Activated B cell treated with CpG ODN at 0.5 μM for 24 hours (primary cell): ENCODE measurements around the gene GABPB2. TPM values are rescaled to one million over a fixed set of nuclear protein-coding genes. Genes with fewer than 3 reads are reported as not detected.

ENCODE experiments used
- ATAC-seq: fragments of 200-7000 bp; cut with Tn5 transposase; one replicate; pipeline ENCODE4 v1.10.0; 2021; ENCODE audit warnings: low read depth, mild to moderate bottlenecking, moderate library complexity
- CTCF ChIA-PET: fragments of 350-600 bp; sonication (Branson Sonifier 250); formaldehyde crosslinking; loops from one replicate; lab custom pipeline; 2021; ENCODE audit warnings: antibody characterized with exemption; lab: Charles Lee
- POLR2A ChIA-PET: fragments of 350-600 bp; sonication (Branson Sonifier 250); formaldehyde crosslinking; loops from one replicate; lab custom pipeline; 2021; ENCODE audit warnings: antibody characterized with exemption; lab: Charles Lee
- DNase-seq: peaks from one replicate; pipeline ENCODE4 v3.0.0; 2022
- H3K27ac Mint-ChIP-seq: one replicate; pipeline ENCODE4 v1.8.0; 2020; ENCODE audit warnings: mixed read lengths
- H3K27me3 Mint-ChIP-seq: one replicate; pipeline ENCODE4 v1.8.0; 2021; ENCODE audit warnings: mixed read lengths
- H3K36me3 Mint-ChIP-seq: one replicate; pipeline ENCODE4 v1.8.0; 2021; ENCODE audit warnings: low read depth, mixed read lengths
- H3K4me1 Mint-ChIP-seq: one replicate; pipeline ENCODE4 v1.8.0; 2021; ENCODE audit warnings: mixed read lengths
- H3K4me3 Mint-ChIP-seq: one replicate; pipeline ENCODE4 v1.8.0; 2020; ENCODE audit warnings: mild to moderate bottlenecking, mixed read lengths
- H3K9me3 Mint-ChIP-seq: one replicate; pipeline ENCODE4 v1.8.0; 2020; ENCODE audit warnings: mixed read lengths
- intact Hi-C: fragments of 100-400 bp; cut with micrococcal nuclease; formaldehyde crosslinking; loops from one replicate; pipeline ENCODE4 v1.15.1; 2024
- total RNA-seq: library from RNA; stranded (reverse); gene quantifications from 2 replicates; pipeline ENCODE4 v1.2.3, GENCODE V29; 2022
- TF ChIP-seq, protein P1 (sequence below): fragments of 200-600 bp; IDR thresholded peaks from one replicate; pipeline ENCODE4 v1.8.0; 2022; ENCODE audit warnings: antibody characterized with exemption, mild to moderate bottlenecking

Gene GABPB2
- total RNA-seq, 1 donor from 2014 or later, result 17.4 TPM

DNA sequence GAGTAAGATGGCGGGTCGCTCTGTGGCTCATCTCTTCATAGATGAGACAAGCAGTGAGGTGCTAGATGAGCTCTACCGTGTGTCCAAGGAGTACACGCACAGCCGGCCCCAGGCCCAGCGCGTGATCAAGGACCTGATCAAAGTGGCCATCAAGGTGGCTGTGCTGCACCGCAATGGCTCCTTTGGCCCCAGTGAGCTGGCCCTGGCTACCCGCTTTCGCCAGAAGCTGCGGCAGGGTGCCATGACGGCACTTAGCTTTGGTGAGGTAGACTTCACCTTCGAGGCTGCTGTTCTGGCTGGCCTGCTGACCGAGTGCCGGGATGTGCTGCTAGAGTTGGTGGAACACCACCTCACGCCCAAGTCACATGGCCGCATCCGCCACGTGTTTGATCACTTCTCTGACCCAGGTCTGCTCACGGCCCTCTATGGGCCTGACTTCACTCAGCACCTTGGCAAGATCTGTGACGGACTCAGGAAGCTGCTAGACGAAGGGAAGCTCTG lies 88.2 kb downstream of the GABPB2 start:
- H3K4me1 Mint-ChIP-seq, result peaks cover 49% of the 10 kb centered on the region
- TF ChIP-seq, protein P1, sequence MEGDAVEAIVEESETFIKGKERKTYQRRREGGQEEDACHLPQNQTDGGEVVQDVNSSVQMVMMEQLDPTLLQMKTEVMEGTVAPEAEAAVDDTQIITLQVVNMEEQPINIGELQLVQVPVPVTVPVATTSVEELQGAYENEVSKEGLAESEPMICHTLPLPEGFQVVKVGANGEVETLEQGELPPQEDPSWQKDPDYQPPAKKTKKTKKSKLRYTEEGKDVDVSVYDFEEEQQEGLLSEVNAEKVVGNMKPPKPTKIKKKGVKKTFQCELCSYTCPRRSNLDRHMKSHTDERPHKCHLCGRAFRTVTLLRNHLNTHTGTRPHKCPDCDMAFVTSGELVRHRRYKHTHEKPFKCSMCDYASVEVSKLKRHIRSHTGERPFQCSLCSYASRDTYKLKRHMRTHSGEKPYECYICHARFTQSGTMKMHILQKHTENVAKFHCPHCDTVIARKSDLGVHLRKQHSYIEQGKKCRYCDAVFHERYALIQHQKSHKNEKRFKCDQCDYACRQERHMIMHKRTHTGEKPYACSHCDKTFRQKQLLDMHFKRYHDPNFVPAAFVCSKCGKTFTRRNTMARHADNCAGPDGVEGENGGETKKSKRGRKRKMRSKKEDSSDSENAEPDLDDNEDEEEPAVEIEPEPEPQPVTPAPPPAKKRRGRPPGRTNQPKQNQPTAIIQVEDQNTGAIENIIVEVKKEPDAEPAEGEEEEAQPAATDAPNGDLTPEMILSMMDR, result no peak
- POLR2A ChIA-PET, result interaction anchor here (0.6 to 3.2 kb wide), 5 partner anchors 28 to 123 kb away, joined by 3 to 22 read pairs (median 4); partner anchors contain the start of genes VPS72 and ZNF687
- DNase-seq (no peak), ATAC-seq (no peak)
- CTCF ChIA-PET, result interaction anchor here (1.1 to 8.1 kb wide), 3 partner anchors 58 to 134 kb away, joined by 3 to 160 read pairs (median 17); no protein-coding TSS in a partner anchor
- H3K27ac Mint-ChIP-seq, result peak overlapping the region; percentile 95
- H3K27me3 Mint-ChIP-seq, result no peaks in the 10 kb centered on the region
- H3K4me3 Mint-ChIP-seq, result peak overlapping the region; percentile 96
- no peaks in the 10 kb centered on the region for H3K9me3 Mint-ChIP-seq
- H3K36me3 Mint-ChIP-seq, result peaks cover 25% of the 10 kb centered on the region
- intact Hi-C loops, result loop anchor here (5.0 kb wide), 1 partner anchor 152 kb away; the partner anchor contains the start of genes MINDY1 and PRUNE1

DNA sequence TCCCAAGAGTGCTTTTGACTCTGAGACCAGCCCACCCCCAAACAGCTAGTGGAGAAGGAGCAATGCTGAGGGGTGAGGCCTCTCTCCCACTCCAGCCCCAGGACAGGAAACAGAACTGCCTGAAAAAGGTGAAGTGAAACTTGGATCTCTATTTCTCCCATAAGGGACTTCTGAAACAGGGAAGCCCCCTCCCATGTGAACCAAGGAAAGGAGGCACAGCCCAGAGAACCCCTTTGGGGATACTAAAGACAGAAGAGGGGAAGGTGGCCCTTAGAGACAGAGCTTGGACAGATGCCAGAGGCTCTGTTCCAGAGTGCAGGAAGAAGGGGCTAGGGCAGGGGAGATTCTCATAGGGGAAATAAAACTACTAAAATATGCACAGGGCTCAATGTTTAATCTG lies 88.8 kb downstream of the GABPB2 start:
- POLR2A ChIA-PET, result interaction anchor here (1.2 kb wide), 2 partner anchors 42 to 50 kb away, joined by 3 read pairs; no protein-coding TSS in a partner anchor
- DNase-seq, result no peak
- no peak for ATAC-seq
- Mint-ChIP-seq H3K27ac (peak overlapping the region; percentile 75), H3K27me3 (no peaks in the 10 kb centered on the region), H3K4me3 (peak overlapping the region; percentile 19), H3K9me3 (no peaks in the 10 kb centered on the region), H3K4me1 (peaks cover 53% of the 10 kb centered on the region), H3K36me3 (peaks cover 28% of the 10 kb centered on the region)
- TF ChIP-seq, protein P1, result no peak
- intact Hi-C loops, result loop anchor here (5.0 kb wide), 1 partner anchor 152 kb away; the partner anchor contains the start of genes MINDY1 and PRUNE1
- CTCF ChIA-PET, result interaction anchor here (1.1 to 8.1 kb wide), 2 partner anchors 59 to 92 kb away, joined by 3 to 160 read pairs; no protein-coding TSS in a partner anchor

DNA sequence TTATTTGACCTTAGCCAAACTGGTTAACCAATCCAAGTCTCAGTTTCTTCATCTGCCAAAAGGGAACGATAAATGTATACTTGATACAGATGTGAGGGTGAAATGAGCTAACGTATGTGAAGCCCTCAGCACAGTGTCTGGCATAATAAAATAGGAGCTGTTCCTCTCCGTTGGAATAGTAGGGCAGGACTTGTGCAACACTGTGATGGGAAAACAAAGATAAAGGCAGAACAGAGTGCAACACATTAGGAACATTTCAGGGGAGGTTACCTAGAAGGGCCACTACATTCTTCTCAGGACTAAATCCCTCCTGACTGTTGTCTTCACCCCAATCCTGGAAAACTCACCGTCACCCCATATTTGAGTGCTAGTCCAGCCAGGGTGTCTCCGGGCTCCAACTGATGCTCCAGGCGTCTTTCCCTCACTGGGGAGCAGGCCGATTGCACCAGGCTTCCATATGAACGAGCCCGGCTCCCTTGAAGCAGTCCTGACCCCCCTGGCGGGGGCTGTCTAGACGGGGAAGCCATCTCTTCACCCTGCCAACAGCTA lies 94.2 kb downstream of the GABPB2 start:
- H3K27me3 Mint-ChIP-seq, result no peaks in the 10 kb centered on the region
- H3K36me3 Mint-ChIP-seq, result peaks cover 48% of the 10 kb centered on the region
- H3K4me3 Mint-ChIP-seq, result peak overlapping the region; percentile 92
- ChIA-PET CTCF (interaction anchor here (2.7 kb wide), 1 partner anchor 65 kb away, joined by 8 read pairs; no protein-coding TSS in a partner anchor), POLR2A (interaction anchor here (0.5 to 2.5 kb wide), 3 partner anchors 8 to 100 kb away, joined by 4 to 22 read pairs (median 12); partner anchors contain the start of genes TNFAIP8L2 and VPS72)
- ATAC-seq, result no peak
- peaks cover 42% of the 10 kb centered on the region for H3K4me1 Mint-ChIP-seq
- no peaks in the 10 kb centered on the region for H3K9me3 Mint-ChIP-seq
- TF ChIP-seq, protein P1, result no peak
- intact Hi-C loops, result loop anchor here (1.0 to 10.0 kb wide), 5 partner anchors 9 to 450 kb away; partner anchors contain the start of genes SEMA6C, SNX27 and TNFAIP8L2
- no peak for DNase-seq
- peak overlapping the region; percentile 89 for H3K27ac Mint-ChIP-seq

DNA sequence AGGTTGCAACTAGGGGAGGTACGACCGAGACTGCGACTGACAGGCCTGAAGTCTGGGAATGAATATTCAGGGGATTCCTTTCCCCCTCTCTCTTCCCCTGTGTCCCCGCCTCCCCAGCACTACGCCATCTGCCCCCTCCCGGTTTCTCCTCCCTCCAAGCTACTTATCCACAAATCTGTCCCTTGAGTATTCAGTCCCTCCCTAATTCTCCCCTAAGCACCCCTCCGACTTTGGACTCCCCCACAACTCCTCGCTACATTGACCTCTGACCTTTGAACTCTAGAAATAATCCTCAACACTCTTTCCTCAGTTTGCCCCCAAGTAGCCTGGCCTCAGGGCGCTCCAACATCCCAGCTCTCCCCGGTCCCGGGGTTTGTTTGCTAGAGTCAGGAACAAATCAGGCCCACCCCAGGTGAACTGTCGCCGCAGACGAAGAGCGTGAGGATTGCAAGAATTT lies 94.7 kb downstream of the GABPB2 start:
- ATAC-seq (no peak), DNase-seq (no peak)
- H3K9me3 Mint-ChIP-seq, result no peaks in the 10 kb centered on the region
- CTCF ChIA-PET, result interaction anchor here (2.7 kb wide), 1 partner anchor 66 kb away, joined by 8 read pairs; no protein-coding TSS in a partner anchor
- H3K4me1 Mint-ChIP-seq, result peaks cover 39% of the 10 kb centered on the region
- peak overlapping the region; percentile 92 for H3K4me3 Mint-ChIP-seq
- H3K27me3 Mint-ChIP-seq, result no peaks in the 10 kb centered on the region
- H3K27ac Mint-ChIP-seq, result peak overlapping the region; percentile 89
- intact Hi-C loops, result loop anchor here (1.0 to 10.0 kb wide), 5 partner anchors 9 to 449 kb away; partner anchors contain the start of genes SEMA6C, SNX27 and TNFAIP8L2
- peaks cover 51% of the 10 kb centered on the region for H3K36me3 Mint-ChIP-seq
- POLR2A ChIA-PET, result interaction anchor here (0.5 to 2.5 kb wide), 5 partner anchors 8 to 99 kb away, joined by 3 to 22 read pairs (median 6); partner anchors contain the start of genes TNFAIP8L2 and VPS72
- TF ChIP-seq, protein P1, result no peak
